Stimulated activated CD8-positive, alpha-beta memory T cell treated with anti-CD3 and anti-CD28 coated beads, Interleukin-15, amount 100 ng/mL, for 4 hours (primary cell): Measurements from ENCODE around the gene ESPNL.
"Not testable (repeated sequence)": the region's sequence is repeated elsewhere in the genome, so short reads cannot be mapped to it uniquely, and the experiment has no call there.

Source experiments
- DNase-seq, 2 donors: peaks; one replicate each; pipeline ENCODE4 v3.0.0-alpha.2; 2020; ENCODE audit warnings: low read depth in 2 of 2

ESPNL gene

GRCh38 chr2:238115709-238116108 is 15.6 kb downstream of the ESPNL start:
- DNase-seq = not testable (repeated sequence)

GRCh38 chr2:238116298-238117198 is 16.4 kb downstream of the ESPNL start:
- DNase-seq = no peak

GRCh38 chr2:238117199-238118154 is 17.3 kb downstream of the ESPNL start:
- DNase-seq = no peak

GRCh38 chr2:238119756-238120462 is 19.8 kb downstream of the ESPNL start:
- no peak for DNase-seq

GRCh38 chr2:238120463-238121298 is 20.5 kb downstream of the ESPNL start:
- DNase-seq = no peak

GRCh38 chr2:238121511-238122286 is 21.6 kb downstream of the ESPNL start:
- no peak for DNase-seq

GRCh38 chr2:238122287-238123217 is 22.4 kb downstream of the ESPNL start:
- DNase-seq = no peak

GRCh38 chr2:238123218-238123971 is 23.3 kb downstream of the ESPNL start:
- DNase-seq = no peak

- DNase-seq = no peak
These were observed 23.9 kb downstream of the ESPNL start for GRCh38 chr2:238123991-238124470.

GRCh38 chr2:238124488-238125126 is 24.5 kb downstream of the ESPNL start:
- DNase-seq = no peak

GRCh38 chr2:238125127-238125885 is 25.2 kb downstream of the ESPNL start:
- DNase-seq = no peak

- DNase-seq = no peak
These were observed 26.2 kb downstream of the ESPNL start for GRCh38 chr2:238126338-238126737.

GRCh38 chr2:238126775-238127164 is 26.6 kb downstream of the ESPNL start:
- DNase-seq = no peak

- no peak for DNase-seq
These were observed 27.3 kb downstream of the ESPNL start for GRCh38 chr2:238127165-238128060.

- no peak for DNase-seq
These were observed 27.9 kb downstream of the ESPNL start for GRCh38 chr2:238128061-238128440.

GRCh38 chr2:238128534-238129001 is 28.4 kb downstream of the ESPNL start:
- DNase-seq = no peak
